ENCODE results near the gene RAB3A. TPM values are rescaled to one million over a fixed set of nuclear protein-coding genes. Genes with fewer than 3 reads are reported as not detected.

RAB3A gene
- total RNA-seq, 4 donors from 2014 or later = 0.30 to 0.76 (median 0.44) TPM; not detected in 1

- no peak for DNase-seq
- Histone ChIP-seq H3K9me3 (no peaks in the 10 kb centered on the region), H3K36me3 (peaks cover 0 to 14% (median 0%) of the 10 kb centered on the region in 3 donors), H3K4me3 (no peak overlapping the region), H3K27me3 (no peaks in the 10 kb centered on the region), H3K27ac (no peak overlapping the region), H3K4me1 (peaks cover 0 to 8% (median 2%) of the 10 kb centered on the region in 3 donors)
- intact Hi-C loops (cut with DNase I) = no loop called here
- 81 to 90% methylated on average over 5 of the region's 5 CpGs for WGBS, 2 donors
- no peak for TF ChIP-seq CTCF (IDR thresholded peaks at IDR 0.05)
- TF ChIP-seq POLR2A (IDR thresholded peaks at IDR 0.05) = no peak
These were observed 23.9 kb downstream of the RAB3A start for GRCh38 chr19:18179957-18180356.

GRCh38 chr19:18176367-18177310, 27.2 kb downstream of the RAB3A start:
- H3K4me3 ChIP-seq = no peak overlapping the region
- no peak for TF ChIP-seq POLR2A (IDR thresholded peaks at IDR 0.05)
- no peak for TF ChIP-seq CTCF (IDR thresholded peaks at IDR 0.05)
- DNase-seq = no peak

GRCh38 chr19:18174983-18175382, 28.9 kb downstream of the RAB3A start:
- DNase-seq = no peak
- H3K27me3 ChIP-seq = no peaks in the 10 kb centered on the region
- H3K4me1 ChIP-seq = peaks cover 7 to 39% (median 14%) of the 10 kb centered on the region in 3 donors
- intact Hi-C loops (cut with DNase I) = no loop called here
- no peaks in the 10 kb centered on the region for H3K9me3 ChIP-seq
- H3K36me3 ChIP-seq = peaks cover 0 to 14% (median 0%) of the 10 kb centered on the region in 3 donors
- TF ChIP-seq CTCF (IDR thresholded peaks at IDR 0.05) (no peak), POLR2A (IDR thresholded peaks at IDR 0.05) (no peak)
- H3K27ac ChIP-seq = no peak overlapping the region
- WGBS, 2 donors = 63 to 89% methylated on average over 8 to 11 of the region's 11 CpGs
- H3K4me3 ChIP-seq = peak overlapping the region in 3 of 4 donors; percentile 62 to 74 (median 71)

More at GRCh38 chr19:18176367-18177310, 27.2 kb downstream of the RAB3A start:
- Histone ChIP-seq H3K4me1 (peaks cover 7 to 39% (median 14%) of the 10 kb centered on the region in 3 donors), H3K27ac (no peak overlapping the region), H3K27me3 (no peaks in the 10 kb centered on the region), H3K36me3 (peaks cover 0 to 14% (median 0%) of the 10 kb centered on the region in 3 donors), H3K9me3 (no peaks in the 10 kb centered on the region)
- 63 to 80% methylated on average over 3 to 10 of the region's 19 CpGs for WGBS, 2 donors
- intact Hi-C loops (cut with DNase I) = no loop called here

GRCh38 chr19:18173572-18174288, 30.1 kb downstream of the RAB3A start, which contains the start of gene IFI30:
TSS of gene IFI30 (plus strand) at chr19:18173813. CDS start at chr19:18173842, 29 bp downstream.
- Histone ChIP-seq H3K4me3 (peak within 1 kb of the TSS; percentile 60 to 74 (median 66)), H3K27ac (peak within 1 kb of the TSS; percentile 67 to 80 (median 72)), H3K4me1 (peaks cover 7 to 39% (median 14%) of the 10 kb centered on the region in 3 donors), H3K9me3 (no peaks in the 10 kb centered on the region), H3K36me3 (peaks cover 3 to 27% (median 4%) of the 10 kb centered on the region in 3 donors), H3K27me3 (no peaks in the 10 kb centered on the region)
- intact Hi-C loops (cut with DNase I) = no loop called here
- 0% methylated on average over 1 of the region's 47 CpGs; no CpG with 5 or more reads in 1 of the 2 donors for WGBS, 2 donors
- peak in 2 of 4 donors; percentile 64 to 85 for TF ChIP-seq POLR2A (IDR thresholded peaks at IDR 0.05)
- no peak for TF ChIP-seq CTCF (IDR thresholded peaks at IDR 0.05)
- DNase-seq = peak; percentile 55

Measured in esophagus squamous epithelium (tissue), 5 donors.